Measurements from ENCODE around the gene HIF1A. TPM values are rescaled to one million over a fixed set of nuclear protein-coding genes. Genes with fewer than 3 reads are reported as not detected.
A peak's percentile ranks its signal among the peaks of the same experiment; 100 is the strongest.

The HIF1A gene
- total and polyA plus RNA-seq, 10 of the 15 experiments (the other 5 are each of a cell fraction or from before 2014, with no cell fraction given), result 18.3 to 97.0 (median 75.3) TPM

DNA sequence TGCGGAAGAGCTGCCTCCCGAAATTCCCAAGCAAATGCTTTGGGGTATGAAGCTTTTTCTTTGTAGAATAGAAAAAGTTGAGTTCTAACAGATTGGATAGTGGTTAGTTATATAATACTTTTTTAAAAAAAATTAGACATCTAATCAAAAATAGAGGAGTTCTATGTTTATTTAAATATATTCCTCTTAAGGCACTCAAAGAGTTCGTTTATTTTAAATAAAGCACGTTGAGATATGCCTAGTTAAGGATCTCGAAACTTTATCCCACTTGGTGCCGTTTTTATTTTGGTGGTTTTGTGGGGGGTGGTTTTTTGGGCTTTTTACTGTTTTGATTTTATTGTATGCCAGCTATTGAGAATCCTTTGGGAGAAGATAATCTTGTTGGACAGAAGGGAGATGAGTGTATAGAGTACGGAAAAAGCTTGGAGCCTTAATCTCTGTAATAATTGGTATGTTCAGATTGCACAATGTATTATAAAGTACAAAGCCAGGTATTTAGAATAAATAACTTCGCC is 56.2 kb downstream of the HIF1A start:
- H3K4me1 ChIP-seq (ENCODE audit: control insufficient read depth, insufficient read depth, low read length), result peaks cover 17% of the 10 kb centered on the region
- DNase-seq (ENCODE audit: low read depth, low spot score), result no peak
- no peak for ATAC-seq
- ChIA-PET SMC1A (ENCODE audit: uncharacterized antibody, unreplicated experiment) (interaction anchor here (0.8 to 10.0 kb wide), 12 partner anchors 11 to 248 kb away, joined by 3 to 122 read pairs (median 14); partner anchors contain the start of gene SNAPC1), POLR2A (interaction anchor here (0.9 to 10.5 kb wide), 6 partner anchors 13 to 274 kb away, joined by 3 to 130 read pairs (median 5); partner anchors contain the start of gene SNAPC1), RAD21 (ENCODE audit: unreplicated experiment) (interaction anchor here (0.6 to 10.8 kb wide), 10 partner anchors 11 to 275 kb away, joined by 3 to 102 read pairs (median 4); partner anchors contain the start of gene SNAPC1), CTCF (interaction anchor here (2.3 to 4.9 kb wide), 3 partner anchors 8 to 86 kb away, joined by 11 to 37 read pairs (median 14); partner anchors contain the start of gene SNAPC1)
- peaks cover 0 to 5% of the 10 kb centered on the region in 2 experiments; a peak in 1 of 4 replicates for H3K36me3 ChIP-seq (ENCODE audit: control insufficient read depth in 2 of 2, insufficient read depth in 2 of 2, low read length in 1 of 2)
- TF ChIP-seq PAX8 (IDR thresholded peaks at IDR 0.05) (0 out of 2 replicates have a peak, but pooled peaks have one; percentile 48), RUNX3 (IDR thresholded peaks at IDR 0.05; ENCODE audit: low read length) (no peak), NR2C1 (IDR thresholded peaks at IDR 0.05) (no peak), STAT3 (IDR thresholded peaks at IDR 0.05; ENCODE audit: low read depth, low read length) (no peak)
- TF ChIP-seq, protein P1, sequence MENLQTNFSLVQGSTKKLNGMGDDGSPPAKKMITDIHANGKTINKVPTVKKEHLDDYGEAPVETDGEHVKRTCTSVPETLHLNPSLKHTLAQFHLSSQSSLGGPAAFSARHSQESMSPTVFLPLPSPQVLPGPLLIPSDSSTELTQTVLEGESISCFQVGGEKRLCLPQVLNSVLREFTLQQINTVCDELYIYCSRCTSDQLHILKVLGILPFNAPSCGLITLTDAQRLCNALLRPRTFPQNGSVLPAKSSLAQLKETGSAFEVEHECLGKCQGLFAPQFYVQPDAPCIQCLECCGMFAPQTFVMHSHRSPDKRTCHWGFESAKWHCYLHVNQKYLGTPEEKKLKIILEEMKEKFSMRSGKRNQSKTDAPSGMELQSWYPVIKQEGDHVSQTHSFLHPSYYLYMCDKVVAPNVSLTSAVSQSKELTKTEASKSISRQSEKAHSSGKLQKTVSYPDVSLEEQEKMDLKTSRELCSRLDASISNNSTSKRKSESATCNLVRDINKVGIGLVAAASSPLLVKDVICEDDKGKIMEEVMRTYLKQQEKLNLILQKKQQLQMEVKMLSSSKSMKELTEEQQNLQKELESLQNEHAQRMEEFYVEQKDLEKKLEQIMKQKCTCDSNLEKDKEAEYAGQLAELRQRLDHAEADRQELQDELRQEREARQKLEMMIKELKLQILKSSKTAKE (IDR thresholded peaks at IDR 0.05; ENCODE audit: low read depth, poor library complexity, severe bottlenecking), result peak; percentile 13
- TF ChIP-seq, protein P2, sequence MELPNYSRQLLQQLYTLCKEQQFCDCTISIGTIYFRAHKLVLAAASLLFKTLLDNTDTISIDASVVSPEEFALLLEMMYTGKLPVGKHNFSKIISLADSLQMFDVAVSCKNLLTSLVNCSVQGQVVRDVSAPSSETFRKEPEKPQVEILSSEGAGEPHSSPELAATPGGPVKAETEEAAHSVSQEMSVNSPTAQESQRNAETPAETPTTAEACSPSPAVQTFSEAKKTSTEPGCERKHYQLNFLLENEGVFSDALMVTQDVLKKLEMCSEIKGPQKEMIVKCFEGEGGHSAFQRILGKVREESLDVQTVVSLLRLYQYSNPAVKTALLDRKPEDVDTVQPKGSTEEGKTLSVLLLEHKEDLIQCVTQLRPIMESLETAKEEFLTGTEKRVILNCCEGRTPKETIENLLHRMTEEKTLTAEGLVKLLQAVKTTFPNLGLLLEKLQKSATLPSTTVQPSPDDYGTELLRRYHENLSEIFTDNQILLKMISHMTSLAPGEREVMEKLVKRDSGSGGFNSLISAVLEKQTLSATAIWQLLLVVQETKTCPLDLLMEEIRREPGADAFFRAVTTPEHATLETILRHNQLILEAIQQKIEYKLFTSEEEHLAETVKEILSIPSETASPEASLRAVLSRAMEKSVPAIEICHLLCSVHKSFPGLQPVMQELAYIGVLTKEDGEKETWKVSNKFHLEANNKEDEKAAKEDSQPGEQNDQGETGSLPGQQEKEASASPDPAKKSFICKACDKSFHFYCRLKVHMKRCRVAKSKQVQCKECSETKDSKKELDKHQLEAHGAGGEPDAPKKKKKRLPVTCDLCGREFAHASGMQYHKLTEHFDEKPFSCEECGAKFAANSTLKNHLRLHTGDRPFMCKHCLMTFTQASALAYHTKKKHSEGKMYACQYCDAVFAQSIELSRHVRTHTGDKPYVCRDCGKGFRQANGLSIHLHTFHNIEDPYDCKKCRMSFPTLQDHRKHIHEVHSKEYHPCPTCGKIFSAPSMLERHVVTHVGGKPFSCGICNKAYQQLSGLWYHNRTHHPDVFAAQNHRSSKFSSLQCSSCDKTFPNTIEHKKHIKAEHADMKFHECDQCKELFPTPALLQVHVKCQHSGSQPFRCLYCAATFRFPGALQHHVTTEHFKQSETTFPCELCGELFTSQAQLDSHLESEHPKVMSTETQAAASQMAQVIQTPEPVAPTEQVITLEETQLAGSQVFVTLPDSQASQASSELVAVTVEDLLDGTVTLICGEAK (IDR thresholded peaks at IDR 0.05; ENCODE audit: borderline replicate concordance), result peak; percentile 46; the same call in 1 of the 2 replicates
- TF ChIP-seq, protein P3, sequence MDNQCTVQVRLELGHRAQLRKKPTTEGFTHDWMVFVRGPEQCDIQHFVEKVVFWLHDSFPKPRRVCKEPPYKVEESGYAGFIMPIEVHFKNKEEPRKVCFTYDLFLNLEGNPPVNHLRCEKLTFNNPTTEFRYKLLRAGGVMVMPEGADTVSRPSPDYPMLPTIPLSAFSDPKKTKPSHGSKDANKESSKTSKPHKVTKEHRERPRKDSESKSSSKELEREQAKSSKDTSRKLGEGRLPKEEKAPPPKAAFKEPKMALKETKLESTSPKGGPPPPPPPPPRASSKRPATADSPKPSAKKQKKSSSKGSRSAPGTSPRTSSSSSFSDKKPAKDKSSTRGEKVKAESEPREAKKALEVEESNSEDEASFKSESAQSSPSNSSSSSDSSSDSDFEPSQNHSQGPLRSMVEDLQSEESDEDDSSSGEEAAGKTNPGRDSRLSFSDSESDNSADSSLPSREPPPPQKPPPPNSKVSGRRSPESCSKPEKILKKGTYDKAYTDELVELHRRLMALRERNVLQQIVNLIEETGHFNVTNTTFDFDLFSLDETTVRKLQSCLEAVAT (IDR thresholded peaks at IDR 0.05), result peak; percentile 78; the same call in 1 of the 2 replicates
- 40% methylated on average over 8 of the region's 8 CpGs for WGBS (ENCODE audit: insufficient coverage, insufficient replicate concordance, low lambda C conversion rate, missing lambda C conversion rate)
- in situ Hi-C loops (cut with MboI) (no loop called here), intact Hi-C loops (cut with micrococcal nuclease; ENCODE audit: unreplicated experiment) (no loop called here)
- H2AFZ ChIP-seq (ENCODE audit: control insufficient read depth, low read depth, low read length), result no peak overlapping the region
- FAIRE-seq, result no peak
- H3K4me2 ChIP-seq (ENCODE audit: control insufficient read depth, insufficient read depth), result peak overlapping the region; percentile 72
- H3K27me3 ChIP-seq (replicated peaks in 1 of 2; ENCODE audit: control insufficient read depth in 2 of 2, insufficient read depth in 2 of 2, low read length in 1 of 2), result no peaks in the 10 kb centered on the region
- H4K20me1 ChIP-seq (ENCODE audit: control insufficient read depth, insufficient read depth), result no peaks in the 10 kb centered on the region
- H3K4me3 ChIP-seq, result peak overlapping the region; percentile 79
- no TSS peak for BruUV-seq (replicated peaks)
- peak overlapping the region; percentile 59 for H3K27ac ChIP-seq (ENCODE audit: control insufficient read depth, insufficient read depth)
- peak overlapping the region; percentile 82 for H3K9ac ChIP-seq (ENCODE audit: control insufficient read depth, insufficient read depth, low read length)
- H3K9me3 ChIP-seq (replicated peaks; ENCODE audit: control insufficient read depth, insufficient read depth, low read length), result no peaks in the 10 kb centered on the region
- peaks cover 48% of the 10 kb centered on the region for H3K79me2 ChIP-seq (ENCODE audit: control insufficient read depth, insufficient read depth, low read length)

Data from GM12878 (cell line).